CD8-positive, alpha-beta memory T cell (primary cell): Measurements from ENCODE around the gene RAB33B. TPM values are rescaled to one million over a fixed set of nuclear protein-coding genes. Genes with fewer than 3 reads are reported as not detected.
"Not testable (repeated sequence)": the region's sequence is repeated elsewhere in the genome, so short reads cannot be mapped to it uniquely, and the experiment has no call there.

Source experiments
- CTCF ChIA-PET: fragments of 350-600 bp; sonication (Branson Sonifier 250); formaldehyde crosslinking; loops from one replicate; lab custom pipeline; 2021; ENCODE audit warnings: antibody characterized with exemption; lab: Charles Lee
- POLR2A ChIA-PET: fragments of 350-600 bp; sonication (Branson Sonifier 250); formaldehyde crosslinking; loops from one replicate; lab custom pipeline; 2021; ENCODE audit warnings: antibody characterized with exemption; lab: Charles Lee
- DNase-seq, 5 donors: peaks; one replicate each; pipeline versions ENCODE4 v3.0.0 to v3.0.0-alpha.2; 2020 to 2022; ENCODE audit warnings: mixed read lengths in 1 of 5
- H3K27ac ChIP-seq: one replicate; pipeline ENCODE4 v1.7.0; 2013; ENCODE audit warnings: low read depth, mild to moderate bottlenecking, low read length, moderate library complexity
- H3K27me3 ChIP-seq: 2 replicates; pipeline ENCODE4 v1.7.0; 2013; ENCODE audit warnings: low read length, mild to moderate bottlenecking; ENCODE audit not compliant: insufficient read depth, poor library complexity, severe bottlenecking
- H3K36me3 ChIP-seq: 2 replicates; pipeline ENCODE4 v1.7.0; 2013; ENCODE audit warnings: mild to moderate bottlenecking, low read length, moderate library complexity; ENCODE audit not compliant: insufficient read depth
- H3K4me1 ChIP-seq: 2 replicates; pipeline ENCODE4 v1.7.0; 2013; ENCODE audit warnings: mild to moderate bottlenecking, low read length, moderate library complexity; ENCODE audit not compliant: insufficient read depth
- H3K4me3 ChIP-seq: 2 replicates; pipeline ENCODE4 v1.7.0; 2013; ENCODE audit warnings: mild to moderate bottlenecking, low read length
- H3K9me3 ChIP-seq: 2 replicates; pipeline ENCODE4 v1.7.0; 2013; ENCODE audit warnings: mild to moderate bottlenecking, low read length
- H3K27ac Mint-ChIP-seq, 8 donors: one replicate each; pipeline ENCODE4 v1.8.0; 2020 to 2021; ENCODE audit warnings: mixed read lengths in 8 of 8, mild to moderate bottlenecking in 6 of 8, inconsistent platforms in 3 of 8, moderate library complexity in 3 of 8
- H3K27me3 Mint-ChIP-seq, 2 donors: one replicate each; pipeline ENCODE4 v1.8.0; 2020 to 2021; ENCODE audit warnings: mixed read lengths in 2 of 2, mild to moderate bottlenecking in 1 of 2, moderate library complexity in 1 of 2
- H3K36me3 Mint-ChIP-seq, 3 donors: one replicate each; pipeline ENCODE4 v1.8.0; 2020 to 2021; ENCODE audit warnings: mixed read lengths in 3 of 3, inconsistent platforms in 1 of 3, mild to moderate bottlenecking in 1 of 3
- H3K4me1 Mint-ChIP-seq, 3 donors: one replicate each; pipeline ENCODE4 v1.8.0; 2020 to 2021; ENCODE audit warnings: mixed read lengths in 3 of 3, inconsistent platforms in 1 of 3, mild to moderate bottlenecking in 1 of 3
- H3K4me3 Mint-ChIP-seq, 7 donors: one replicate each; pipeline ENCODE4 v1.8.0; 2020 to 2021; ENCODE audit warnings: mixed read lengths in 7 of 7, mild to moderate bottlenecking in 6 of 7, moderate library complexity in 4 of 7, inconsistent platforms in 2 of 7
- H3K9me3 Mint-ChIP-seq, 5 donors: one replicate each; pipeline ENCODE4 v1.8.0; 2020 to 2022; ENCODE audit warnings: mixed read lengths in 5 of 5, mild to moderate bottlenecking in 3 of 5, moderate library complexity in 2 of 5, inconsistent platforms in 1 of 5
- polyA plus RNA-seq: library from polyadenylated mRNA; unstranded; fragments of 300-500 nt; fragmentation: Illumina TruSeq; gene quantifications from one replicate; pipeline ENCODE4 v1.2.3, GENCODE V29; 2021
- total RNA-seq, 2 experiments: library from RNA; stranded (reverse); gene quantifications; one replicate each; pipeline ENCODE4 v1.2.3, GENCODE V29; 2021

RAB33B gene
- total RNA-seq (1 to 10 TPM; 5.6 to 6.2 TPM), polyA plus RNA-seq (8.4 TPM)

DNA sequence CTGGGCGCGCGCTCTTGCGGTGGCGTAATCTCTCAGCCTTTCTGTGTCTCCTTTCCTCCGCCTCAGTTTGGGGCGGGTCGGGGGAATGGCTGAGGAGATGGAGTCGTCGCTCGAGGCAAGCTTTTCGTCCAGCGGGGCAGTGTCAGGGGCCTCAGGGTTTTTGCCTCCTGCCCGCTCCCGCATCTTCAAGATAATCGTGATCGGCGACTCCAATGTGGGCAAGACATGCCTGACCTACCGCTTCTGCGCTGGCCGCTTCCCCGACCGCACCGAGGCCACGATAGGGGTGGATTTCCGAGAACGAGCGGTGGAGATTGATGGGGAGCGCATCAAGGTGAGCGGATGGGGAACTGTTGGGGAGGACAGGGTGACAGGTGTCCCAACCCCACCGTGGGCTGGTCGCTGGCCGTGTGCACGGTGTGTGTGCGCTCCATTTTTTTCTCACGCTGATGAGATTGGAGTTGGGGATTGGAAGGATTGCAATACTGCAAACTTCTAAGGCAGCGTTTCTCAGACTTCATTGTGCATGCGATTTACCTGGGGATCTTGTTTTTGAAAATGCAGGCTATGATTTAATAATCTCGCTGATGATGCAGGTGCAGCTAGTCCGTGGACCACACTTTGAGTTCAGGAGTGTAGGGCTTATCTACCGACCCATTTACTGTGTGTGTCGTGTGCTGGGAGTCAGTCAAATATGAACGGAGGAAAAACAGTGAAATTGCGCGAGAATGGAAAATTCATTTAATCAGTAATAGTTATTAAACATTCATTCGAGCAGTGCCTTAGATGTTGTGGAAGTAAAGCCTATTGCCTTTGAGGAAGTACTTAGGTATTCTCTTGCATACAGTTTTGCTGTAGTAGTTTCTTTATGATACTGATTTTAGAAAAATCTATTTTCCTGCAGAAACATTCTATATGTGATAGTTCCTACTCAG, at the start of gene RAB33B:
Gene RAB33B, plus strand, starts transcription at position 11 of the 935 bp plus-strand sequence. Its CDS starts 75 bp downstream, at position 86.
- Mint-ChIP-seq H3K27ac (peak within 1 kb of the TSS; percentile 98 to 99 (median 99)), H3K4me3 (peak within 1 kb of the TSS; percentile 87 to 99 (median 96)), H3K9me3 (no peaks in the 10 kb centered on the region), H3K4me1 (peaks cover 70 to 73% (median 70%) of the 10 kb centered on the region in 3 donors), H3K36me3 (peaks cover 0 to 17% (median 0%) of the 10 kb centered on the region in 3 donors), H3K27me3 (peaks cover 0 to 2% of the 10 kb centered on the region in 2 donors)
- Histone ChIP-seq H3K4me3 (peak within 1 kb of the TSS; percentile 92), H3K36me3 (no peaks in the 10 kb centered on the region), H3K4me1 (peaks cover 53% of the 10 kb centered on the region), H3K27me3 (no peaks in the 10 kb centered on the region), H3K9me3 (no peaks in the 10 kb centered on the region), H3K27ac (peak within 1 kb of the TSS; percentile 96)
- CTCF ChIA-PET, result interaction anchor here (1.2 to 2.0 kb wide), 3 partner anchors 9 to 106 kb away, joined by 3 to 7 read pairs (median 6); no protein-coding TSS in a partner anchor
- POLR2A ChIA-PET, result interaction anchor here (0.6 to 2.5 kb wide), 2 partner anchors 102 to 164 kb away, joined by 3 to 31 read pairs; partner anchors contain the start of gene SETD7
- no peak for DNase-seq

DNA sequence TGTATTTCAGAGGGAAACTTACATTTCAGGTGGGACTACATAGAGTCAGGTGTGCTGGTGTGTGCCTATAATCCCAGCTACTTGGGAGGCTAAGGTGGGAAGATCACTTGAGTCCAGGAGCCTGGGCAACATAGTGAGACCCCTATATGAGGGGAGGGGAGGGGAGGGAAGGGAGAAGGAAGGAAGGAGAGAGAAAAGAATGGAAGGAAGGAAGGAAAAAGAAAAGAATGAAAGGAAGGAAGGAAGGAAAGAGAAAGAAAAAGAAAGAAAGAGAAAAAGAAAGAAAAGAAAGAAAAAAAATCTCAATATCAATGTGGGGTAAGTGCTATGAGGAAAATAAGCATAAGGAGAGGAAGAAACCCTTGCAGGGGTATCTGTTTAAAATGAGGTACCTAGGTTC, 43.6 kb upstream of the RAB33B start:
- no peaks in the 10 kb centered on the region for H3K36me3 ChIP-seq
- no peak overlapping the region for H3K27ac ChIP-seq
- peaks cover 11 to 31% (median 20%) of the 10 kb centered on the region in 3 donors for H3K36me3 Mint-ChIP-seq
- POLR2A ChIA-PET, result no interaction called here
- no peaks in the 10 kb centered on the region for H3K9me3 ChIP-seq
- H3K9me3 Mint-ChIP-seq, result peaks cover 5 to 9% (median 5%) of the 10 kb centered on the region in 5 donors
- H3K27me3 ChIP-seq, result no peaks in the 10 kb centered on the region
- no peak for DNase-seq
- no peak overlapping the region for H3K4me3 Mint-ChIP-seq
- H3K4me3 ChIP-seq, result no peak overlapping the region
- no peaks in the 10 kb centered on the region for H3K4me1 ChIP-seq
- H3K27me3 Mint-ChIP-seq, result peaks cover 0 to 2% of the 10 kb centered on the region in 2 donors
- peak overlapping the region in 2 of 8 donors; percentile 28 to 47 for H3K27ac Mint-ChIP-seq
- CTCF ChIA-PET, result no interaction called here
- no peaks in the 10 kb centered on the region for H3K4me1 Mint-ChIP-seq

DNA sequence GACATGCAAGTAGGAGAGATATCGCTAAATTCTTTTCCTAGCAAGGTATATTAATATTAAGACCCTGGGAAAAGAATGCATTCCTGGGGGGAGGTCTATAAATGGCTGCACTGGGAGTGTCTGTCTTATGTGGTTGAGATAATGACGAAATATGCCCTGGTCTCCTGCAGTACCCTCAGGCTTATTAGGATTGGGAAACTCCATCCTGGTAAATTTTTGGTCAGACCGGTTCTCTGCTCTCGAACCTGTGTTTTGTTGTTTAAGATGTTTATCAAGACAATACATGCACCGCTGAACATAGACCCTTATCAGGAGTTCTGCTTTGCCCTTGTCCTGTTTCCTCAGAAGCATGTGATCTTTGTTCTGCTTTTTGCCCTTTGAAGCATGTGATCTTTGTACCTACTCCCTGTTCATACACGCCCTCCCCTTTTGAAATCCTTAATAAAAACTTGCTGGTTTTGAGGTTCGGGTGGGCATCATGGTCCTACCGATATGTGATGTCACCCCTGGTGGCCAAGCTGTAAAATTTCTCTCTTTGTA, 39.2 kb upstream of the RAB33B start:
- H3K4me1 ChIP-seq, DNase-seq, H3K4me3 Mint-ChIP-seq, H3K27me3 ChIP-seq, H3K9me3 Mint-ChIP-seq, H3K4me3 ChIP-seq, H3K27me3 Mint-ChIP-seq, H3K9me3 ChIP-seq, H3K36me3 ChIP-seq, H3K27ac ChIP-seq: not testable (repeated sequence)
- H3K27ac Mint-ChIP-seq, result peak overlapping the region in 1 of 8 donors; percentile 12
- ChIA-PET CTCF (interaction anchor here (1.5 kb wide), 1 partner anchor 12 kb away, joined by 4 read pairs; no protein-coding TSS in a partner anchor), POLR2A (interaction anchor here (0.6 kb wide), 1 partner anchor 185 kb away, joined by 3 read pairs; no protein-coding TSS in a partner anchor)
- peaks cover 12 to 29% (median 16%) of the 10 kb centered on the region in 3 donors for H3K36me3 Mint-ChIP-seq
- peaks cover 6 to 13% (median 10%) of the 10 kb centered on the region in 3 donors for H3K4me1 Mint-ChIP-seq

DNA sequence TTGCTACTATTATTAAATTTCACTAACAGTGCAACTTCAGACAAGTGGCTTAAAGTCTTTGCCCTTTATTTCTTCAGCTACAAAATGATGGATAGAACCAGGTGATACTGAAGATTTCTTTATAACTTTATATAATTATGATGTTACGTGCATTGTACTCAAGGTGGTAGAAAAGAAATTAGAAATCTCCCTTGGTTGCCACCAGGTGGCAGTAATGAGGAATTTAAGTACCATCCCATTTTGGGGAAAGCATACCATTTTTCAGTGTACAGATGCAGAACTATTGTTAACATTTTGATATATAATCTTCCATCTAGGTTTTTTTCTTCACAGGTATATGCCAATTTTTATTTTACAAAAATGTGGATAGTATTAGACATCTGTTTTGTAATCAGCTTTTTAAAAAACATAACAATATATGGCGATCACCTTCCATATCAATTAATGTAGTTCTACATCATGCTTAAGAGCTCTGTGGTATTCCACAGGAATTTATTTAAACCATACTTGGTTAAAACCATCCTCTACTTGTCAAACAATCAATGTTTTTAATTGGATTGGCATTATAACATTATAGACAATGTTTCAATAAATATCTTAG, 37.7 kb upstream of the RAB33B start:
- peak in 2 of 5 donors; percentile 26 to 37 for DNase-seq
- Mint-ChIP-seq H3K4me1 (peaks cover 6 to 15% (median 11%) of the 10 kb centered on the region in 3 donors), H3K27ac (no peak overlapping the region), H3K36me3 (peaks cover 12 to 29% (median 16%) of the 10 kb centered on the region in 3 donors), H3K9me3 (peaks cover 5 to 9% (median 7%) of the 10 kb centered on the region in 5 donors), H3K4me3 (no peak overlapping the region), H3K27me3 (no peaks in the 10 kb centered on the region)
- H3K36me3 ChIP-seq, result no peaks in the 10 kb centered on the region
- H3K9me3 ChIP-seq, result no peaks in the 10 kb centered on the region
- ChIA-PET POLR2A (interaction anchor here (0.7 kb wide), 1 partner anchor 388 kb away, joined by 4 read pairs; no protein-coding TSS in a partner anchor), CTCF (interaction anchor here (0.7 to 1.4 kb wide), 4 partner anchors 17 to 240 kb away, joined by 3 to 5 read pairs (median 4); no protein-coding TSS in a partner anchor)
- H3K4me1 ChIP-seq, result no peaks in the 10 kb centered on the region
- H3K27ac ChIP-seq, result no peak overlapping the region
- H3K4me3 ChIP-seq, result no peak overlapping the region
- no peaks in the 10 kb centered on the region for H3K27me3 ChIP-seq

DNA sequence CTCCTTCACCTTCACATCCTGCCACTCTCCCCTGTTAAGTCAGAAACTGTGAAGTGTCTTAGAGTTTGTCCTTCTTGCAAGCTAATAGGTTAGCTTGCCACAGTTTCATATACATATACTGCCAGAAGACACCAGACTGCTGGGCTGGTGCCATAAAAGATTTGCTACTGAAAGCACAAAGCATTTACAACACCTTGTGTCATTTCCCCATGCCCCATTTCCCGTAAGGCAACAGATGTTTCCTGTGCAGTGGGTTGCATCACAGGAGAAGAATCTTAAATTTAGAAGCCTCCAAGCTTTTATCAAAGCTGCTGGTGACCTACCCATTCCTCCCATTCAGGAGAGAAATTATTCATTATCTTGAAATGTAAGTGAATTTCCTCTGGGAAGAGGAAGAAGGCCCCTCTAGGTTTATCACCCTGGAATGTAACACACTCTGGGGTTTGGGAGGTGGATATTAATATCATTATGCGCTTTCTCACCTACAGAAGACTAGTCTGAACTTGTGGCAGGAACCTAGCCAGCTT, 34.5 kb upstream of the RAB33B start:
- peak overlapping the region in 6 of 8 donors; percentile 8 to 91 (median 74) for H3K27ac Mint-ChIP-seq
- H3K4me1 Mint-ChIP-seq, result peaks cover 6 to 15% (median 11%) of the 10 kb centered on the region in 3 donors
- ChIA-PET POLR2A (no interaction called here), CTCF (interaction anchor here (2.4 kb wide), 1 partner anchor 34 kb away, joined by 7 read pairs; no protein-coding TSS in a partner anchor)
- Histone ChIP-seq H3K27ac (no peak overlapping the region), H3K4me1 (no peaks in the 10 kb centered on the region), H3K27me3 (no peaks in the 10 kb centered on the region), H3K36me3 (no peaks in the 10 kb centered on the region), H3K9me3 (no peaks in the 10 kb centered on the region), H3K4me3 (no peak overlapping the region)
- no peaks in the 10 kb centered on the region for H3K27me3 Mint-ChIP-seq
- DNase-seq, result peak in 1 of 5 donors; percentile 5
- H3K4me3 Mint-ChIP-seq, result no peak overlapping the region
- H3K36me3 Mint-ChIP-seq, result peaks cover 14 to 28% (median 15%) of the 10 kb centered on the region in 3 donors
- H3K9me3 Mint-ChIP-seq, result peaks cover 8 to 18% (median 13%) of the 10 kb centered on the region in 5 donors

DNA sequence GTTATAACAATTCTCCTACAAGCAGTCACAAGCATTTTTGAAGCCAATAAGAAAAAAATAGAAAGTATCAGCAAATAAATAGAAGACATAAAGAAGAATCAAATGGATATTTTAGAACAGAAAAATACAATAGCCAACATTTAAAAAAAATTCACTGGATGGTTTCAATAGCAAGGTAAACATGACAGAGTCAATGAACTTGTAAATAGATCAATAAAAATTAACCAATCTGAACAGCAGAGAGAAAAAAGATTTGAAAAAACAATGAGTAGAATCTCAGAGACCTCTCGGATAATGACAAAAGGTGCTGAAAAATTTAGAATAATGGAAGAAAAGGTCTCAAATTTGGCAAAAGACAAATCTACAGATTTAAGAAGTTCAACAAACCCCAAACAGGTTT, 33.3 kb upstream of the RAB33B start:
- peaks cover 3 to 13% (median 8%) of the 10 kb centered on the region in 5 donors for H3K9me3 Mint-ChIP-seq
- H3K36me3 Mint-ChIP-seq, result peaks cover 8 to 25% (median 15%) of the 10 kb centered on the region in 3 donors
- Histone ChIP-seq H3K27me3 (no peaks in the 10 kb centered on the region), H3K4me3 (no peak overlapping the region), H3K36me3 (no peaks in the 10 kb centered on the region), H3K4me1 (no peaks in the 10 kb centered on the region), H3K9me3 (no peaks in the 10 kb centered on the region), H3K27ac (no peak overlapping the region)
- no peak for DNase-seq
- ChIA-PET CTCF (no interaction called here), POLR2A (no interaction called here)
- H3K4me1 Mint-ChIP-seq, result peaks cover 6 to 15% (median 11%) of the 10 kb centered on the region in 3 donors
- no peak overlapping the region for H3K4me3 Mint-ChIP-seq
- no peaks in the 10 kb centered on the region for H3K27me3 Mint-ChIP-seq
- H3K27ac Mint-ChIP-seq, result peak overlapping the region in 6 of 8 donors; percentile 8 to 64 (median 29)

DNA sequence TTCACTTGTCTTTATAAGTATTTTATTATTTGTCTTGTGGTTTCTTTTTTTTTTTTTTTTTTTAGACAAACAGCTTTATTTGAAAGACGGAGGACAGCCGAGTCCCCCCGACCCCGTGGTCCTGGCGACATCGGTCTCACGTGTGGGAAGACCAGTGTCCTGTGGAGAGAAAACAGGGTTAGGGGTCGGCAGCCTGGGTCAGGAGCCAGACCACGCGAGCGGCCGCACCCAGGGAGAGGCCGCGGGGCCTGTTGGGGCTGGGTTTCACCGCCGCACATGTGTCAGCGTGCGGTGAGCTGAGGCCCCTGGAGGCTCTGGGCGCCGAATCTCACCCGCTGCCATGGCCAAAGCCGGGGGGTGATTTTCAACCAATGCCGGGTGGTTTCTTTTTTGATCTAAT, 17.8 kb upstream of the RAB33B start:
- peak overlapping the region in 1 of 7 donors; percentile 41 for H3K4me3 Mint-ChIP-seq
- H3K9me3 ChIP-seq, result peaks cover 4% of the 10 kb centered on the region
- peaks cover 13 to 40% (median 31%) of the 10 kb centered on the region in 5 donors for H3K9me3 Mint-ChIP-seq
- H3K4me1 Mint-ChIP-seq, result peaks cover 0 to 5% (median 4%) of the 10 kb centered on the region in 3 donors
- CTCF ChIA-PET, result no interaction called here
- no peak for DNase-seq
- H3K4me3 ChIP-seq, result no peak overlapping the region
- H3K36me3 Mint-ChIP-seq, result peaks cover 23 to 65% (median 40%) of the 10 kb centered on the region in 3 donors
- H3K27me3 Mint-ChIP-seq, result no peaks in the 10 kb centered on the region
- no peak overlapping the region for H3K27ac Mint-ChIP-seq
- H3K27ac ChIP-seq, result no peak overlapping the region
- POLR2A ChIA-PET, result interaction anchor here (0.6 kb wide), 1 partner anchor 225 kb away, joined by 3 read pairs; no protein-coding TSS in a partner anchor
- no peaks in the 10 kb centered on the region for H3K27me3 ChIP-seq
- no peaks in the 10 kb centered on the region for H3K4me1 ChIP-seq
- H3K36me3 ChIP-seq, result no peaks in the 10 kb centered on the region
